ENCODE results near the gene MAN1C1.

GRCh38 chr1:25672763-25673409 lies 56.3 kb downstream of the MAN1C1 start:
- no peak for TF ChIP-seq POLR2A (IDR thresholded peaks at IDR 0.05; ENCODE audit: low read depth, low read length)
- no peak for TF ChIP-seq CTCF (IDR thresholded peaks at IDR 0.05; ENCODE audit: extremely low read depth in 1 of 2, insufficient read depth in 1 of 2, low read depth in 1 of 2, low read length in 2 of 2)
- TF ChIP-seq EZH2 (IDR thresholded peaks at IDR 0.05; ENCODE audit: borderline replicate concordance, low read depth, low read length, severe bottlenecking): no peak
- no peak for TF ChIP-seq POLR2AphosphoS5 (IDR thresholded peaks at IDR 0.05; ENCODE audit: insufficient read depth, low read depth, low read length)

All from endothelial cell of umbilical vein (primary cell).